ENCODE measurements around the gene ZBED4.
A peak's percentile ranks its signal among the peaks of the same experiment; 100 is the strongest.

Gene ZBED4, protein sequence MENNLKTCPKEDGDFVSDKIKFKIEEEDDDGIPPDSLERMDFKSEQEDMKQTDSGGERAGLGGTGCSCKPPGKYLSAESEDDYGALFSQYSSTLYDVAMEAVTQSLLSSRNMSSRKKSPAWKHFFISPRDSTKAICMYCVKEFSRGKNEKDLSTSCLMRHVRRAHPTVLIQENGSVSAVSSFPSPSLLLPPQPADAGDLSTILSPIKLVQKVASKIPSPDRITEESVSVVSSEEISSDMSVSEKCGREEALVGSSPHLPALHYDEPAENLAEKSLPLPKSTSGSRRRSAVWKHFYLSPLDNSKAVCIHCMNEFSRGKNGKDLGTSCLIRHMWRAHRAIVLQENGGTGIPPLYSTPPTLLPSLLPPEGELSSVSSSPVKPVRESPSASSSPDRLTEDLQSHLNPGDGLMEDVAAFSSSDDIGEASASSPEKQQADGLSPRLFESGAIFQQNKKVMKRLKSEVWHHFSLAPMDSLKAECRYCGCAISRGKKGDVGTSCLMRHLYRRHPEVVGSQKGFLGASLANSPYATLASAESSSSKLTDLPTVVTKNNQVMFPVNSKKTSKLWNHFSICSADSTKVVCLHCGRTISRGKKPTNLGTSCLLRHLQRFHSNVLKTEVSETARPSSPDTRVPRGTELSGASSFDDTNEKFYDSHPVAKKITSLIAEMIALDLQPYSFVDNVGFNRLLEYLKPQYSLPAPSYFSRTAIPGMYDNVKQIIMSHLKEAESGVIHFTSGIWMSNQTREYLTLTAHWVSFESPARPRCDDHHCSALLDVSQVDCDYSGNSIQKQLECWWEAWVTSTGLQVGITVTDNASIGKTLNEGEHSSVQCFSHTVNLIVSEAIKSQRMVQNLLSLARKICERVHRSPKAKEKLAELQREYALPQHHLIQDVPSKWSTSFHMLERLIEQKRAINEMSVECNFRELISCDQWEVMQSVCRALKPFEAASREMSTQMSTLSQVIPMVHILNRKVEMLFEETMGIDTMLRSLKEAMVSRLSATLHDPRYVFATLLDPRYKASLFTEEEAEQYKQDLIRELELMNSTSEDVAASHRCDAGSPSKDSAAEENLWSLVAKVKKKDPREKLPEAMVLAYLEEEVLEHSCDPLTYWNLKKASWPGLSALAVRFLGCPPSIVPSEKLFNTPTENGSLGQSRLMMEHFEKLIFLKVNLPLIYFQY

DNA sequence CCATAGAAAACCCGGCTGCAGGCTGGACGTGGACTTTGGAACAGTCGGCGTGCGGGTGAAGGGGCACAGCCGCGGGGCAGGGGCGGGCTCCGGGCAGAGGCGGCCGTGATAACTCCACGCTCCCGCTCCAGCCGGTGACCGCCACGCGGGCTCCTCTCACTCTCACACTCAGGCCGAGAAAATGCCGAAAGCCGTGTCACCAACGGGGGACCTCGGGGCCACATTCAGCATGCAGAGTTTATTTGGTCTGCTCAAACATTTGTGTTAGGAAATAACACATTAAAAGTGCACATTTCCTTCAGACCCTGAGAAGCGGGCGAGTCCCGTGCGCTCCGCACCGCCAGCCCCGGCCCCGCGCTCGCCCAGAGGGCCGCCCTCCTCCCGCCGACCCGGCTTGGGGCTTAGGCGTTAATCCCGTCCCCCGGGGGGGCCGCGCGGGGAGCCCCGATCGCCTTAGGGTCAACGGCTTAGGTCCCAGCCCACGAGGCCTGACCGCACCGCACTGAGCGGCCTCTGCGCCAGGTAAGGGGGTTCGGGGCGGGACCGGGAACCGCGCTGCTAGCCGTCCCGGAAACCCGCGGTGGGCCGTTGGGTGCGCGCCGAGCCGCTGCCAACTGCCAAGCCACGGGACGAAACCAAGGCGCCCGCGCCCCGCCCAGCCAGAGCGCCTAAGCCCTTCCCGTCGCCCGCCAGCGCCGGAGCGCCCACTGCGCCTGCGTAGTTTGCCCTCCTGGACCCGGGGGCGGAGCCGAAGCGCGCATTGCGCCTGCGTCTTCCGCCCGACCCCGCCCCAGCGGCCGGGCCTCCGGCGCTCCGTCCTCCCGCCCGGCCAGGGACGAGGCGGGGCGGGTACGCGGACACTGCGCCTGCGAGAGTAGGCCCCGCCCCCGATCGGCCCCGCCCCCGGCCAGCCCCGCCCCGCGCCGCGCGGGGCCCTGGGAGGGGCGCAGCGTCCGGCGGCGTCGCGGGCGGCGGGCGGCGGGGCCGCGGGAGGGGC lies at the start of gene ZBED4:
TSS of gene ZBED4 (plus strand) at position 947 of the 997 bp plus-strand sequence. CDS start 29,819 bp downstream, outside the sequence.
- Histone ChIP-seq H3K79me2 (ENCODE audit: insufficient read depth, low read length) (peaks cover 37% of the 10 kb centered on the region), H3K36me3 (ENCODE audit: insufficient read depth, low read length) (no peaks in the 10 kb centered on the region), H3K9ac (ENCODE audit: low read length) (peak within 1 kb of the TSS; percentile 92), H3K27ac (ENCODE audit: low read depth, low read length, poor library complexity, severe bottlenecking) (peak within 1 kb of the TSS; percentile 84), H3K9me3 (ENCODE audit: low read length) (no peaks in the 10 kb centered on the region), H3K4me1 (ENCODE audit: insufficient read depth, low read length, severe bottlenecking) (peaks cover 26% of the 10 kb centered on the region), H3K27me3 (ENCODE audit: insufficient read depth, low read length) (no peaks in the 10 kb centered on the region), H3K4me3 (ENCODE audit: low read depth, low read length, poor library complexity, severe bottlenecking) (peak within 1 kb of the TSS; percentile 92), H3K4me2 (ENCODE audit: low read length) (peak within 1 kb of the TSS; percentile 90), H3K9me2 (ENCODE audit: low read depth, low read length) (no peaks in the 10 kb centered on the region), H4K20me1 (ENCODE audit: insufficient read depth, low read length) (no peaks in the 10 kb centered on the region), H2AFZ (ENCODE audit: low read length) (no peak within 1 kb of the TSS; the same call in 1 of the 2 replicates), H3F3A (ENCODE audit: insufficient read depth, low read length) (no peaks in the 10 kb centered on the region)
- TF ChIP-seq EZH2 (IDR thresholded peaks at IDR 0.05; ENCODE audit: borderline replicate concordance, low read length) = no peak
- TF ChIP-seq, protein P1, sequence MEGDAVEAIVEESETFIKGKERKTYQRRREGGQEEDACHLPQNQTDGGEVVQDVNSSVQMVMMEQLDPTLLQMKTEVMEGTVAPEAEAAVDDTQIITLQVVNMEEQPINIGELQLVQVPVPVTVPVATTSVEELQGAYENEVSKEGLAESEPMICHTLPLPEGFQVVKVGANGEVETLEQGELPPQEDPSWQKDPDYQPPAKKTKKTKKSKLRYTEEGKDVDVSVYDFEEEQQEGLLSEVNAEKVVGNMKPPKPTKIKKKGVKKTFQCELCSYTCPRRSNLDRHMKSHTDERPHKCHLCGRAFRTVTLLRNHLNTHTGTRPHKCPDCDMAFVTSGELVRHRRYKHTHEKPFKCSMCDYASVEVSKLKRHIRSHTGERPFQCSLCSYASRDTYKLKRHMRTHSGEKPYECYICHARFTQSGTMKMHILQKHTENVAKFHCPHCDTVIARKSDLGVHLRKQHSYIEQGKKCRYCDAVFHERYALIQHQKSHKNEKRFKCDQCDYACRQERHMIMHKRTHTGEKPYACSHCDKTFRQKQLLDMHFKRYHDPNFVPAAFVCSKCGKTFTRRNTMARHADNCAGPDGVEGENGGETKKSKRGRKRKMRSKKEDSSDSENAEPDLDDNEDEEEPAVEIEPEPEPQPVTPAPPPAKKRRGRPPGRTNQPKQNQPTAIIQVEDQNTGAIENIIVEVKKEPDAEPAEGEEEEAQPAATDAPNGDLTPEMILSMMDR (IDR thresholded peaks at IDR 0.05; ENCODE audit: low read length) = no peak

DNA sequence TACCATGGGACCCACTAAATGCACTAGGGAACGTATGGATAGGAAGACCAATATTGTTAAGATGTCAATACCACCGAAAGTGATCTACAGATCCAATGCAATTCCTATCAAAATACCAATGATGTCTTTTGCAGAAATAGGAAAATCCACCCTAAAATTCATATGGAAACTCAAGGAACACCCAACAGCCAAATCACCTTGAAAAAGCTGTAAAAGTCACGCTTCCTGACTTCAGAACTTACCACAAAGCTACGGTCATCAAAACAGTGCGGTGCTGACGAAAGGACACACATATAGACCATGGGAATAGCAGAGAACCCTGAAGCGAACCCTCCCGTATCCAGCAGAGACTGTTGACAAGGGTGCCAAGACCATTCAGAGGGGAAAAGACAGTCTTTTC lies 46.5 kb upstream of the ZBED4 start:
- H2AFZ ChIP-seq (ENCODE audit: low read length) = no peak overlapping the region

More for the DNA sequence above, 46.5 kb upstream of the ZBED4 start:
- no peaks in the 10 kb centered on the region for H3K27me3 ChIP-seq (ENCODE audit: insufficient read depth, low read length)
- peaks cover 67% of the 10 kb centered on the region for H3K36me3 ChIP-seq (ENCODE audit: insufficient read depth, low read length)
- H3K9me2 ChIP-seq (ENCODE audit: low read depth, low read length) = no peaks in the 10 kb centered on the region
- H3K4me2 ChIP-seq (ENCODE audit: low read length) = no peak overlapping the region
- peaks cover 10% of the 10 kb centered on the region for H3K9me3 ChIP-seq (ENCODE audit: low read length)
- no peak for TF ChIP-seq EZH2 (IDR thresholded peaks at IDR 0.05; ENCODE audit: borderline replicate concordance, low read length)
- TF ChIP-seq, protein P1 (IDR thresholded peaks at IDR 0.05; ENCODE audit: low read length) = no peak
- no peak overlapping the region for H3K9ac ChIP-seq (ENCODE audit: low read length)
- H3K4me1 ChIP-seq (ENCODE audit: insufficient read depth, low read length, severe bottlenecking) = peaks cover 23% of the 10 kb centered on the region
- H3K4me3 ChIP-seq (ENCODE audit: low read depth, low read length, poor library complexity, severe bottlenecking) = no peak overlapping the region
- no peaks in the 10 kb centered on the region for H4K20me1 ChIP-seq (ENCODE audit: insufficient read depth, low read length)
- no peaks in the 10 kb centered on the region for H3F3A ChIP-seq (ENCODE audit: insufficient read depth, low read length)
- peaks cover 80% of the 10 kb centered on the region for H3K79me2 ChIP-seq (ENCODE audit: insufficient read depth, low read length)
- no peak overlapping the region for H3K27ac ChIP-seq (ENCODE audit: low read depth, low read length, poor library complexity, severe bottlenecking)

Data from OCI-LY1 (cell line).